ENCODE results near the gene E2F2. TPM values are rescaled to one million over a fixed set of nuclear protein-coding genes. Genes with fewer than 3 reads are reported as not detected.

Gene E2F2
- total RNA-seq, 3 donors from 2014 or later (not counting 1 experiment from before 2014, with no cell fraction given), result 2.1 to 3.9 (median 3.2) TPM

- Mint-ChIP-seq H3K27ac (peak overlapping the region in 1 of 2 donors; percentile 33), H3K36me3 (no peaks in the 10 kb centered on the region), H3K9me3 (no peaks in the 10 kb centered on the region), H3K27me3 (ENCODE audit: low read depth in 2 of 2) (peaks cover 0 to 3% of the 10 kb centered on the region in 2 donors), H3K4me3 (peak overlapping the region; percentile 17), H3K4me1 (peaks cover 6 to 11% of the 10 kb centered on the region in 2 donors)
- peaks cover 16% of the 10 kb centered on the region for H3K4me1 ChIP-seq (ENCODE audit: control insufficient read depth, insufficient read depth, low read length)
- 4% methylated on average over 15 of the region's 16 CpGs for WGBS (ENCODE audit: insufficient coverage)
- DNase-seq, result peak; percentile 81 to 96
- H3K27ac ChIP-seq (ENCODE audit: low read length), result no peak overlapping the region
- peak; percentile 93 to 96 (median 94) for ATAC-seq
- no peaks in the 10 kb centered on the region for H3K9me3 ChIP-seq (ENCODE audit: control insufficient read depth, insufficient read depth, low read length)
- TF ChIP-seq, protein P1, sequence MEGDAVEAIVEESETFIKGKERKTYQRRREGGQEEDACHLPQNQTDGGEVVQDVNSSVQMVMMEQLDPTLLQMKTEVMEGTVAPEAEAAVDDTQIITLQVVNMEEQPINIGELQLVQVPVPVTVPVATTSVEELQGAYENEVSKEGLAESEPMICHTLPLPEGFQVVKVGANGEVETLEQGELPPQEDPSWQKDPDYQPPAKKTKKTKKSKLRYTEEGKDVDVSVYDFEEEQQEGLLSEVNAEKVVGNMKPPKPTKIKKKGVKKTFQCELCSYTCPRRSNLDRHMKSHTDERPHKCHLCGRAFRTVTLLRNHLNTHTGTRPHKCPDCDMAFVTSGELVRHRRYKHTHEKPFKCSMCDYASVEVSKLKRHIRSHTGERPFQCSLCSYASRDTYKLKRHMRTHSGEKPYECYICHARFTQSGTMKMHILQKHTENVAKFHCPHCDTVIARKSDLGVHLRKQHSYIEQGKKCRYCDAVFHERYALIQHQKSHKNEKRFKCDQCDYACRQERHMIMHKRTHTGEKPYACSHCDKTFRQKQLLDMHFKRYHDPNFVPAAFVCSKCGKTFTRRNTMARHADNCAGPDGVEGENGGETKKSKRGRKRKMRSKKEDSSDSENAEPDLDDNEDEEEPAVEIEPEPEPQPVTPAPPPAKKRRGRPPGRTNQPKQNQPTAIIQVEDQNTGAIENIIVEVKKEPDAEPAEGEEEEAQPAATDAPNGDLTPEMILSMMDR (IDR thresholded peaks at IDR 0.05), result peak; percentile 92
- intact Hi-C loops (cut with micrococcal nuclease), result loop anchor here (1.0 kb wide), 1 partner anchor 42 kb away; no protein-coding TSS in a partner anchor
- no peaks in the 10 kb centered on the region for H3K36me3 ChIP-seq (ENCODE audit: control insufficient read depth, insufficient read depth, low read length)
- H3K4me3 ChIP-seq (ENCODE audit: low read length), result no peak overlapping the region
- no peaks in the 10 kb centered on the region for H3K27me3 ChIP-seq (ENCODE audit: control insufficient read depth, insufficient read depth, low read length)
Measured at GRCh38 chr1:23539698-23540266, 8.7 kb upstream of the E2F2 start.

- intact Hi-C loops (cut with micrococcal nuclease), result no loop called here
- Histone ChIP-seq H3K27ac (ENCODE audit: low read length) (no peak overlapping the region), H3K27me3 (ENCODE audit: control insufficient read depth, insufficient read depth, low read length) (no peaks in the 10 kb centered on the region), H3K4me1 (ENCODE audit: control insufficient read depth, insufficient read depth, low read length) (peaks cover 34% of the 10 kb centered on the region), H3K9me3 (ENCODE audit: control insufficient read depth, insufficient read depth, low read length) (no peaks in the 10 kb centered on the region), H3K4me3 (ENCODE audit: low read length) (no peak overlapping the region), H3K36me3 (ENCODE audit: control insufficient read depth, insufficient read depth, low read length) (no peaks in the 10 kb centered on the region)
- TF ChIP-seq, protein P1 (IDR thresholded peaks at IDR 0.05), result no peak
- Mint-ChIP-seq H3K27ac (no peak overlapping the region), H3K36me3 (no peaks in the 10 kb centered on the region), H3K9me3 (no peaks in the 10 kb centered on the region), H3K27me3 (ENCODE audit: low read depth in 2 of 2) (peaks cover 0 to 3% of the 10 kb centered on the region in 2 donors), H3K4me3 (no peak overlapping the region), H3K4me1 (peaks cover 14 to 17% of the 10 kb centered on the region in 2 donors)
- no peak for ATAC-seq
- no peak for DNase-seq
- 82% methylated on average over 7 of the region's 9 CpGs for WGBS (ENCODE audit: insufficient coverage)
Measured at GRCh38 chr1:23537296-23537973, 6.4 kb upstream of the E2F2 start.

DNA sequence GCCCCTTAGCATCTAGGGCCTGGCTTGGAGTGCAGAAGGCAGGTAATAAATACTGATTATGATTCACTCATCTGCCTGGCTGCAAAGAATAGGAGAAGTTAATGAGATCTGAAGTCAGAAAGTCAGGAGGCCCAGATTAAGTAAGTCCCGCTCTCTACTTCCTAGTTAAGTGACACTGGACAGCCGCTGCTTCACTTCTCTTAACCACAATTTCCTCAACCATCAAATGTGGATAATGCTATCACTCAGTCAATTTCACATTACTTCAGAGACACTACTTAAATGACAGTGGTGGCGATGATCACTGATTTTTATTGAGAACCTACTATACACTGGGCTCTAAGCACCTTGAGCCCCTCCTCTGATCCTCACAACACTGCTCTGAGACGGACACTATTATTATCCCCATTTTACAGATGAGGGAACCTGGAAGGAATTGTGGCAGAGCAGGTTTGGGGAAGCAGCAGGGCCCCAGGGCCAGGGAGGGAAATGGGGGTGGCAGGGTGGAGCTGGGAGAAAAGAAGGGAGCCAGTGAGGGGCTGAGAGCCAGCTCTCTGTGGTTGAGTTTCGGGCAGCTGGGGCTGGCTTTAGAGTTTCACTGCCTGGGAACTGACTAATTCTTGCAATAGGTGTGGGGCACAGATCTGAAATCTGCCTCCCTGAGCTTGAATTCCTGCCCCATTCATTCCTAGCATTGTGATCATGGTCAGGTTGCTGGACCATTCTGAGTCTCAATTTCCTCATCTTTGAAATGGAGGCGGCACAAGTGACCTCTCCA lies 2.4 kb upstream of the E2F2 start:
- Histone ChIP-seq H3K4me1 (ENCODE audit: control insufficient read depth, insufficient read depth, low read length) (peaks cover 57% of the 10 kb centered on the region), H3K27me3 (ENCODE audit: control insufficient read depth, insufficient read depth, low read length) (no peaks in the 10 kb centered on the region), H3K4me3 (ENCODE audit: low read length) (no peak overlapping the region), H3K27ac (ENCODE audit: low read length) (peak overlapping the region; percentile 13), H3K36me3 (ENCODE audit: control insufficient read depth, insufficient read depth, low read length) (no peaks in the 10 kb centered on the region), H3K9me3 (ENCODE audit: control insufficient read depth, insufficient read depth, low read length) (no peaks in the 10 kb centered on the region)
- H3K36me3 Mint-ChIP-seq, result no peaks in the 10 kb centered on the region
- DNase-seq (peak in 1 of 2 donors; percentile 44), ATAC-seq (peak in 1 of 3 donors; percentile 56)
- TF ChIP-seq, protein P1 (IDR thresholded peaks at IDR 0.05), result no peak
- intact Hi-C loops (cut with micrococcal nuclease), result no loop called here
- no peaks in the 10 kb centered on the region for H3K9me3 Mint-ChIP-seq
- 48% methylated on average over 5 of the region's 6 CpGs for WGBS (ENCODE audit: insufficient coverage)
- H3K4me1 Mint-ChIP-seq, result peaks cover 31 to 39% of the 10 kb centered on the region in 2 donors
- H3K27me3 Mint-ChIP-seq (ENCODE audit: low read depth in 2 of 2), result no peaks in the 10 kb centered on the region
- H3K4me3 Mint-ChIP-seq, result peak overlapping the region; percentile 52
- H3K27ac Mint-ChIP-seq, result peak overlapping the region; percentile 45 to 63
